GM20000 (cell line): ENCODE results near the gene NPIPA8.
"Not testable (repeated sequence)": the region's sequence is repeated elsewhere in the genome, so short reads cannot be mapped to it uniquely, and the experiment has no call there.

Source experiments
- DNase-seq: peaks from one replicate; pipeline ENCODE4 v3.0.0; 2012; ENCODE audit warnings: low spot score

The NPIPA8 gene

DNA sequence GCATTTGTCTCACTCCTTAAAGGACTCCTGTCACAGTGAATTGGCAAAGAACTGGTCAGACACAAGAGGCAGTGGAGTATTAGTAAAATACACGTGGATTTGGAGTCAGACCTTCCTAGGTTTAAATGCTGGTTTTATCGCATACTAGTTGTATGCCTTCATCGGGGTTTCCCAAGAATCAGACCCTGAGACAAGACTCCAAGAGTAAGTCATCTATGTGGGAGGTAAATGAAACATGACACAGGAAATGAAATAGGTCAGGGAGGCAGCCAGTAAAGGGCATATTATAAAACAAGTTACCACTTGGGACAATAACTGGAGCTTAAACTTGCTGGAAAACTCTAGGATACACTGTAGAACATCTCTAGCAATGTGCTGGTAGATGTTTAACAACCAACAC is 59.8 kb downstream of the NPIPA8 start:
- not testable (repeated sequence) for DNase-seq

DNA sequence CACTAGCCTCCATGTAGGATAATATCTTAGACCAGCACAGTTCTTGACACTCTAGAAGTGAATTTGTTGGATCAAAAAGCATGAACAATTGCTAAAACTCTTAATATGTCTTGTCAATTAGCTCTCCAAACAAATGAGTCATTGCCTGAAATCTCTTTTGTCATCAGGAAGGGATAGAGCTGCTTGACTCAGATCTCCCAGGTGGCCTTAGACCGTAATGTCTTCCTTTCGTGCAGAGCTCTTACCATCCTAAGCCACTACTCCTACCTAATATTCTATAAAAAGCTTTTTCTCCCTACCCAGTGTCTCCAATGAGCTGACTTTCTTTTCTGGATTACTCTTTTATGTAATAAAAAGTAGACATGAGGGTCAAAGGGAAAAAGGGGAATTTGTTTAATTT is 66.4 kb downstream of the NPIPA8 start:
- not testable (repeated sequence) for DNase-seq
